Erythroblast (primary cell): Measurements from ENCODE around the gene NCOA7.

Experiments used
- GATA1 ChIP-seq: IDR thresholded peaks from 2 replicates; pipeline ENCODE4 v1.6.1; 2011; ENCODE audit warnings: low read depth, mild to moderate bottlenecking, control low read depth, low read length, moderate library complexity
- POLR2A ChIP-seq: IDR thresholded peaks from 2 replicates; pipeline ENCODE4 v1.6.1; 2011; ENCODE audit warnings: mild to moderate bottlenecking, low read length

DNA sequence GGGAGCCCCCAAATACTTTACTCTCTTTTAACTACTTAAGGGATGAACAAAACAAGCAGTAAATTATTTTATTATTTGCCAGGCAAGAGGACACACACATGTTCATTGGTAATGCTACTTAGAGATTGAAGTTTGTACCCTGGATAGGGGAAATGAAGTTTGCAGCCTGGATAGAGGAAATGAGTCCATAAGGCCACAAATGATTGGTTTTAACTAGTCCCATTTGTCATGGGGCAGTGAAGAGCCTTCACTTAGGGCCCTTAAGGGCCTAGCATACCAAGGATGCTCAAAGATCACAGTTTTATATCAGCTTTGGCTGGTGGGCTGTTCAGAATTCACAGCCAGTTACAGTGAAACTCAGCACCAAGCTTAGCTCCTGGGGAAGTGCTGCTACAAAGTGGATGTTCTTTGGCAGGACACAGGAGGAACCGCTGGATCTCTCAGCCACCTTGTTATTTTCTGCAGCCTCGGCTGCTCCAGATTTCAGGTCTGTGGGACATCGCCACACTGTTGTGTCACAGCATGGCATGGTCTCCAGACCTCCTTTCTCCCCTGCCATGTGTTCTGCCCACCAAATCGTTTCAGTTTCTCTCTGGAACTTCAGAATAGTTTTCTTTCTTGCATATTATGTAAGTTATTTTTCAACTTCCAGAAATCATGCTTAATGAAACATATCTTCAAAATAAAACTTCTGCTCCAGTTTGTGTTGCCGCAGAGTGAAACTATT is 41.8 kb downstream of the NCOA7 start:
- TF ChIP-seq GATA1 (no peak), POLR2A (no peak)
